Ishikawa (cell line): ENCODE data around the gene WFIKKN1.

ENCODE experiments used
- CEBPB ChIP-seq: IDR thresholded peaks from 2 replicates; pipeline ENCODE4 v1.6.1; 2012
- CREB1 ChIP-seq: IDR thresholded peaks from 2 replicates; pipeline ENCODE4 v1.6.1; 2012; ENCODE audit warnings: low read depth
- EGR1 ChIP-seq: IDR thresholded peaks from 2 replicates; pipeline ENCODE4 v1.6.1; 2012
- EP300 ChIP-seq: IDR thresholded peaks from 2 replicates; pipeline ENCODE4 v1.6.1; 2012; ENCODE audit warnings: borderline replicate concordance
- FOXM1 ChIP-seq: IDR thresholded peaks from 2 replicates; pipeline ENCODE4 v1.6.1; 2012; ENCODE audit warnings: low read depth, borderline replicate concordance
- NFIC ChIP-seq: IDR thresholded peaks from 2 replicates; pipeline ENCODE4 v1.6.1; 2012
- RAD21 ChIP-seq: IDR thresholded peaks from 2 replicates; pipeline ENCODE4 v1.6.1; 2012; ENCODE audit warnings: low read depth
- TAF1 ChIP-seq: IDR thresholded peaks from 2 replicates; pipeline ENCODE4 v1.6.1; 2012; ENCODE audit warnings: low read depth, mild to moderate bottlenecking
- TEAD4 ChIP-seq: IDR thresholded peaks from 2 replicates; pipeline ENCODE4 v1.6.1; 2012
- ZBTB7A ChIP-seq: IDR thresholded peaks from 2 replicates; pipeline ENCODE4 v1.6.1; 2012; ENCODE audit warnings: low read depth
- TF ChIP-seq, protein P1 (sequence below): IDR thresholded peaks from 2 replicates; pipeline ENCODE4 v1.6.1; 2012
- TF ChIP-seq, protein P2 (sequence below): IDR thresholded peaks from 2 replicates; pipeline ENCODE4 v1.6.1; 2012
- TF ChIP-seq, protein P3 (sequence below): IDR thresholded peaks from 2 replicates; pipeline ENCODE4 v1.6.1; 2012; ENCODE audit warnings: low read depth, mild to moderate bottlenecking

DNA sequence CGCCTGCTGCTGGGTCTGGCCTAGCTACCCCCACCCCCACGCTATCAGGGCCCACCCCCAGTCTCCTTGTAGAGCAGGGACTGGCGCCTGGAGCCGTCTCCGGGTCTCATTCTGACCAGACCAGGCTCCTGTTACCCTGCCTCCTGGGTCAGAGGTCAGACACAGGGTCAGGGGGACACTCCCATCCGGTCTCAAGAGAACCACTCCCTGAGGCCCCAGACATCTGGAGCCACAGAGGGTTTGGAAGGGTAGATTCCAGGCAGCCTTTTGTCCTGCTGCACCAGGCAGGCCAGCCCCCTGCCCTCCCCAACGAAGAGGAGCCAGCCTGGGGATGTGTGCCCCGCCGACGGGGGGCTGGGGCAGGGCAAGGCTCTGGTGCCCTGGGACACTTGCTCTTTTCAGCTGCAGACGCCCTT is 944 bp upstream of the WFIKKN1 start:
- no peak for TF ChIP-seq EP300
- TF ChIP-seq, protein P1, sequence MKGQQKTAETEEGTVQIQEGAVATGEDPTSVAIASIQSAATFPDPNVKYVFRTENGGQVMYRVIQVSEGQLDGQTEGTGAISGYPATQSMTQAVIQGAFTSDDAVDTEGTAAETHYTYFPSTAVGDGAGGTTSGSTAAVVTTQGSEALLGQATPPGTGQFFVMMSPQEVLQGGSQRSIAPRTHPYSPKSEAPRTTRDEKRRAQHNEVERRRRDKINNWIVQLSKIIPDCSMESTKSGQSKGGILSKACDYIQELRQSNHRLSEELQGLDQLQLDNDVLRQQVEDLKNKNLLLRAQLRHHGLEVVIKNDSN = no peak
- no peak for TF ChIP-seq CEBPB
- TF ChIP-seq FOXM1 = no peak
- no peak for TF ChIP-seq TAF1
- TF ChIP-seq NFIC = no peak
- no peak for TF ChIP-seq RAD21
- TF ChIP-seq, protein P2, sequence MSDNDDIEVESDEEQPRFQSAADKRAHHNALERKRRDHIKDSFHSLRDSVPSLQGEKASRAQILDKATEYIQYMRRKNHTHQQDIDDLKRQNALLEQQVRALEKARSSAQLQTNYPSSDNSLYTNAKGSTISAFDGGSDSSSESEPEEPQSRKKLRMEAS = no peak
- TF ChIP-seq, protein P3, sequence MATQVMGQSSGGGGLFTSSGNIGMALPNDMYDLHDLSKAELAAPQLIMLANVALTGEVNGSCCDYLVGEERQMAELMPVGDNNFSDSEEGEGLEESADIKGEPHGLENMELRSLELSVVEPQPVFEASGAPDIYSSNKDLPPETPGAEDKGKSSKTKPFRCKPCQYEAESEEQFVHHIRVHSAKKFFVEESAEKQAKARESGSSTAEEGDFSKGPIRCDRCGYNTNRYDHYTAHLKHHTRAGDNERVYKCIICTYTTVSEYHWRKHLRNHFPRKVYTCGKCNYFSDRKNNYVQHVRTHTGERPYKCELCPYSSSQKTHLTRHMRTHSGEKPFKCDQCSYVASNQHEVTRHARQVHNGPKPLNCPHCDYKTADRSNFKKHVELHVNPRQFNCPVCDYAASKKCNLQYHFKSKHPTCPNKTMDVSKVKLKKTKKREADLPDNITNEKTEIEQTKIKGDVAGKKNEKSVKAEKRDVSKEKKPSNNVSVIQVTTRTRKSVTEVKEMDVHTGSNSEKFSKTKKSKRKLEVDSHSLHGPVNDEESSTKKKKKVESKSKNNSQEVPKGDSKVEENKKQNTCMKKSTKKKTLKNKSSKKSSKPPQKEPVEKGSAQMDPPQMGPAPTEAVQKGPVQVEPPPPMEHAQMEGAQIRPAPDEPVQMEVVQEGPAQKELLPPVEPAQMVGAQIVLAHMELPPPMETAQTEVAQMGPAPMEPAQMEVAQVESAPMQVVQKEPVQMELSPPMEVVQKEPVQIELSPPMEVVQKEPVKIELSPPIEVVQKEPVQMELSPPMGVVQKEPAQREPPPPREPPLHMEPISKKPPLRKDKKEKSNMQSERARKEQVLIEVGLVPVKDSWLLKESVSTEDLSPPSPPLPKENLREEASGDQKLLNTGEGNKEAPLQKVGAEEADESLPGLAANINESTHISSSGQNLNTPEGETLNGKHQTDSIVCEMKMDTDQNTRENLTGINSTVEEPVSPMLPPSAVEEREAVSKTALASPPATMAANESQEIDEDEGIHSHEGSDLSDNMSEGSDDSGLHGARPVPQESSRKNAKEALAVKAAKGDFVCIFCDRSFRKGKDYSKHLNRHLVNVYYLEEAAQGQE = no peak
- no peak for TF ChIP-seq ZBTB7A
- no peak for TF ChIP-seq EGR1
- TF ChIP-seq TEAD4 = no peak
- TF ChIP-seq CREB1 = no peak
